ENCODE measurements around the gene TFE3.
A peak's percentile ranks its signal among the peaks of the same experiment; 100 is the strongest.
"Not testable (repeated sequence)": the region's sequence is repeated elsewhere in the genome, so short reads cannot be mapped to it uniquely, and the experiment has no call there.

TFE3 gene

DNA sequence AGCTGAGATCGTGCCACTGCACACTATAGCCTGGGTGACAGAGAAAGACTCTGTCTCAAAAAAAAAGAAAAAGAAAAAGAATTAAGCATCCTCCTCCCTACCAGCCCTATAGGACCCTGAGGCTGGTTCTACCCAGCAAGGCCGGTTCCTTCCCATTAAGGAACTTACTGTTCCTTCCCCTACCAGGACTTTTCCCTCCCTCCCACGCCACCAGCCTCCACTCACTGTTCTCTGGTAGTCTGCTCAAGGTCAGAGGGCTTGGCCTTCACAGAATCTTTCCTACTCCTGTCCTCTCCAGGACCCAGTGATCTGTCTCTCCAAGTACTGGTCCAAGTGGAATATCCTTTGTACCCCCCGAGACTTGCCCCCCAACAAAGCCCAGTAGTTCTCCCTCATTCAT lies 42.5 kb downstream of the TFE3 start:
- DNase-seq (ENCODE audit: low read depth) = no peak

DNA sequence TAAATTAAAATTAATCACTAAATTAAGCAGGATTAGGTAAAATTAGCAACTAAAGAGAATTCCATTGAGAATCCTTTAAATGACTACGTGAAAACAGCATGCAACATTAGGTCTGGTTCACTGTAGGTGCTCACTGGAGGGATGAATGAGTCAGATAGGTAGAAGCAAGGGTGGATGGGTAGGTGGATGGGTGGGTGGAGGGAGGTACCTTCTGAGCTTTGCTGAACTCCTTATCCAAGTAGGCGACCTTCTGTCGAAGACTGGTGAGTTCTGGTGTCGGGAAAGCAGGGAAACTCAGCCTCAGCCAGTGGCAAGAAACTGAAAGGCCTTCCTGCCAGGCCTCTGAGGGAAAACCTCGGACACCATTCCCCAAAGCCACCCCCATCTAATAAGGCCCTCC lies 44.1 kb downstream of the TFE3 start:
- DNase-seq (ENCODE audit: low read depth) = peak; percentile 10

DNA sequence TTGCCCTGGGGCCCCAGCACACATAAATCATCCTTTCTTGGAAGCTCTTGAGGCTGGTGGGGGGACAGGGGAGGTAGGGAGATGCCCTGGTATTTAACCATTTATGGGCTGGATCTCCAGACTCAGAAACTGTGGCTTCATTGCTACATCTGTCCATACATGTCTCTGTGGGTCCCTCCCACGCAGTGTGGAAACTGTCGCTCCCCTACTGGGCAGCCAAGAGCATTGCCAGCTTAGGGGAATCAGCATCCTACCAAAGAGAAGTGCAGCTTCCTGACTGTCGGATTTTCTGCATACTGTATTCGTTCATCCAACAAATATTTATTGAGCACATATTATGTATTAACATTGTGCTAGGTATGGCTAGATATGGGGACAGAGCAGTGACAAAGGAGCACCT lies 44.8 kb downstream of the TFE3 start:
- DNase-seq (ENCODE audit: low read depth) = no peak

DNA sequence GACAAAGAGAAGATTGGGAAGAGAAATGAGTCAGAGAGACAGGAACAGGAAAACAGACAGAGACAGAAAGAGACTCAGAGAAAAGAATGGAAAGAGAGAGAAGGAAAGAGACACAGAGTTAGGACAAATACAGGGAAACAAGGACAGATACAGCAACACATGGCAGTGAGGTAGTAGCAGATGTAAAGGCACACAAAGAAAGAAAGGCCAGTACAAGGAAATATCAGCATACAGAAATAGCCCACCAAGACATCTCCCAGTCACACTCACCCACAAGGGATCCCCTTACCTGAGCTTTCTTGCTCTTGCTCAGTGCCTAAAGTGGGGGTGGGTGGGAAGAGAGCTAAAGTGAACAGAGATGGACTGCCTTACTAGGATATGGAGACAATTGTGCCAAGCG lies 45.3 kb downstream of the TFE3 start:
- no peak for DNase-seq (ENCODE audit: low read depth)

DNA sequence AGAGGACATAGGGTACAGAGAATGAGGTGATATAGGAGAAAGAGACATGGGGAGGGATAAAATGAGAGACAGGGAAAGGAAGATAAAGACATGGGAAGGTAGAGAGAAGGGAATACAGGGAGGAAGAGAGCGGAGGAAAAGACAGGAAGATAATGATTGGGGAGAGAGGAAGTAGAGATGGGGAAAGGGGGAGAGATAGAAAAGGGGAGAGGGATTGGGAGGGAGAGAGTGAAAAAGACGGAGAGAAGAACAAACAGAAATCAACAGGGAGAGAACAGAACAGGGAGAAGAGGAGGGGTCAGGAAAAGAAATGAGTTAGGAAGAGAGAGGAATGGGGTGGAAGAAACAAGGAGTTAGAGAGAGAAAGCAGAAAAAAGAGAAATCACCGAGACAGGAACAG lies 45.7 kb downstream of the TFE3 start:
- no peak for DNase-seq (ENCODE audit: low read depth)

DNA sequence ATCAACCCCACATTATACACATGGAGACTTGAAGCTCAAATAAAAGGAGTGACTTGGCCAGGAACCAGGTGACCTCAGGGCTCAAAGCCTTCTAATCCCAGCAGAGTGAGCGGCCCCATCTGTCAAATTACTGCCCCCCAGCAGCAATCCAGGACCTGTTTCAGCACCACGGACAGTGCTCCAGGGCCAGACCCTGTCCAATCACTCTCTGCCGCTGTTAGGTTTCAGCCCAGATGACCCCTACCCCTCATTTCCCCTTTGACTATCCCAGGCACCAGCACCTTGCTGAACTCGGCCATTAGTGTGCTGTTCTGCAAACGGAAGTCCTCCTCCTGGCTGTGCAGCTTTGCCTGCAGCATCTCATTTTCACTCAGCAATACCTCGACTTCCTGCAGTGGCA lies 46.2 kb downstream of the TFE3 start:
- no peak for DNase-seq (ENCODE audit: low read depth)

DNA sequence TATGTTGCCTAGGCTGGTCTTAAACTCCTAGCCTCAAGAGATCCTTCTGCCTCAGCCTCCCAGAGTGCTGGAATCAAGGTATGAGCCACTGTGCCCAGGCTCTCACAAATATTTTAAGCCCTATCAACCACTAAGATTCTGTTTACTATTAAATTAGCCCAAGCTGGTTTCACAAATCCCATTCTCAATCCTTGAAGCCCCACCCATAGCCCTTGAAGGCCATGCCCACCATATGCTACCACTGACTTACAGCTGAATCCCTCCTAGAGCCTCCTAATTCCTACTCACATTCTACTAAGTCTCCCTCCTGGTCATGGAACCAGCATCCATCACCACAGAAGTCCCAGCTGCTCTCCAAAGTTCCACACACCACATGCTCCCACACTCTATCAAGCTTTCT lies 50.8 kb downstream of the TFE3 start:
- DNase-seq (ENCODE audit: low read depth) = no peak

DNA sequence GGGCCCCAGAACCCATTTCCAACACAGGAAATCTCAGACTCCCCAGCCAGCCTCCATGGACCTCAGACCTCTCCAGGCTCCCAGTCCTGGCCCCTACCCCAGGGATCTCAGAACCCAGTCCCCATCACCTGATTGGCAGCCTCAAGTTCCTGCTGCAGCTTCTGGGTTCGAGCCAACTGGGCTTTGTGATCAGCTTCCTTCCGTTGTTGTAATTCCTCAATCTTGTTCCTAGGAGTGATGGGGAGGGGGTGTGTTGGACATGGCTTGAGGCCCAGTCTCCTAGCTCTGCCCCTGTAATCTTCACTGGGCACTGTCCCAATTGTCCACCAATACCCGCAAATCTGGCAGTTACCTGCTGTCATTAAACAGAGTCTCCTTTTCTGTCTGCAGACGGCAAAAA lies 53.7 kb downstream of the TFE3 start:
- no peak for DNase-seq (ENCODE audit: low read depth)

DNA sequence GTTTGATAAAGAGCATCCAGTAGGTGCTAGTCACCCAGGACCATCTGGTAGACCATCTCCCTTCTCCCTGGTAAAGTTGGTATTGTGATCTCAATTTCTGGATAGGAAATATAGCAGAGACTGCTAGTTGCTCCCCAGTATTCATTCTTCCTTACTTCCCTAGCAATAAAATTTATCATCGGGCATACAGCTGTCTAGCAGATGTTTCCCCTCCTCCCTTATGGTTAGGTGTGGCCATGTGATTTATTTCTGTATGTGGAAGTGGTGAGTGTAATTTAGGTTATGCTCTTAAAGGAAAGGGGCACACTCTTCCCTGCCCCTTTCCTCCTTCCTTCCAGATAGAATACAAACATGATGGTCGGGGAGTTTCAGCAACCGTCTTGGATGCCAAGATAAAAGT lies 59.3 kb downstream of the TFE3 start:
- no peak for DNase-seq (ENCODE audit: low read depth)

DNA sequence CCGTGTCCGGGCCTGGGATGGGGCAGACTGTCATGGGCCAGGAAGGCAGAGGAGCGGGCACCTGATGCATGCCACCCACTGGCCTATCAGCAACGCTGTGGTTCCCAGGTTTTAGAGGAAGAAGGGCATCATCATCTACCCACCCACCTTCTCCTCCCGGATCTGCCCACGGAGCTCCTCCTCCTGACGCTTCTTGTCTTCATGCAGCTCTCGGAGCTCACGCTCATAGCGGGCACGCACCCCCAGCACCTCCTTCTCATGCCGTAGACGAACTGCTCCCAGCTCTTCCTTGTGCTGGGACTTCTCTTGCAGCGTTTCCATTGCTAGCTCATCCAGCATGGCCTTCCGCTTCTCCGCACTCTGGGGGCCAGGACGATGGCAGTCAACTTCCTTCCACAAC lies 60.1 kb downstream of the TFE3 start:
- DNase-seq (ENCODE audit: low read depth) = no peak

DNA sequence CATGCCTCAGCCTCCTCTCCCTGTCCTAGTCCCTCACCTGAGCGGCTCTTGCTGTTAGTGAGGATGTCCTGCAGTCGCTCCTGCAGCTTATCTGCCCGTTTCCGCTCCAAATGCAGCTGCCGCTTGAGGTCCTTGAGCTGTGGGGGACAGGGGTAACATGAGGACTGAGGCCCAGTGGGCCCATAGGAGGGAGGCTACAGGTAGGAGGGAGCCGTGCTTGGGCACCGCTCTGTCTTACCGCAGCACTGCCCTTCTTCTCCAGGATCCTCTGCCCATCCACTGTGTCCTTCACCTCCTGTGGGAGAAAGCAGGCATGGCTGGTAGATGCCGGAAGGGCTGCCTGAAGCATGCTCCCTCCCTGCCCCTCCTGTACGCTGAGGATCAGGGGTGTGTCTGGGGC lies 62.0 kb downstream of the TFE3 start:
- DNase-seq (ENCODE audit: low read depth) = no peak

DNA sequence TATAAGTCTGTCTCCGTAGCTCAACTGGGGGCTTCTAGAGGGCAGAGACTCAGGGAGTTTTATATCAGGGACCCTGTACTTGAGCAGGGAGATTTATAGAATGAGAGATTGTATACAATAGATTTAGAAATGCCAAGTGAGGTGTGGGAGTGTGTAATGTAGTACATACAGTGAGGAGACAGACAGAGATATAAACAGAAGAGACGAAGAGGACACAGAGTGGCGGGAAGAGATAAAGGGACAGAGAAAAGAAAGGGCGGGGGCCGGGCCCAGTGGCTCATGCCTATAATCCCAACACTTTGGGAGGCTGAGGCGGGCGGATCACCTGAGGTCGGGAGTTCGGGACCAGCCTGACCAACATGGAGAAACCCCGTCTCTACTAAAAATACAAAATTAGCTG lies 62.8 kb downstream of the TFE3 start:
- not testable (repeated sequence) for DNase-seq (ENCODE audit: low read depth)

Measured in stimulated activated CD4-positive, alpha-beta T cell treated with anti-CD3 and anti-CD28 coated beads, Interleukin-2, amount 100 ng/mL, for 4 hours (primary cell).